Astrocyte (in vitro differentiated cells and primary cell): Measurements from ENCODE around the gene MFNG. TPM values are rescaled to one million over a fixed set of nuclear protein-coding genes. Genes with fewer than 3 reads are reported as not detected.

Experiments used
- DNase-seq: peaks from one replicate; pipeline ENCODE4 v3.0.0-alpha.2; 2010; ENCODE audit warnings: low read depth
- FAIRE-seq: peaks from 2 replicates; lab custom pipeline; 2011; peaks lifted over from hg19 to GRCh38; lab: Jason Lieb, UNC
- H2AFZ ChIP-seq: 2 replicates; pipeline ENCODE4 v1.6.0; 2012; ENCODE audit warnings: low read depth, low read length, inconsistent platforms
- H3K27ac ChIP-seq: 2 replicates; pipeline ENCODE4 v1.5.1; 2011; ENCODE audit warnings: low read depth, low read length, inconsistent platforms
- H3K27me3 ChIP-seq: 2 replicates; pipeline ENCODE4 v1.6.0; 2011; ENCODE audit warnings: low read length, inconsistent platforms; ENCODE audit not compliant: insufficient read depth
- H3K36me3 ChIP-seq: 2 replicates; pipeline ENCODE4 v1.5.1; 2011; ENCODE audit warnings: low read length, inconsistent platforms; ENCODE audit not compliant: insufficient read depth
- H3K4me1 ChIP-seq: 2 replicates; pipeline ENCODE4 v1.5.1; 2011; ENCODE audit warnings: low read length, inconsistent platforms; ENCODE audit not compliant: insufficient read depth
- H3K4me2 ChIP-seq: 2 replicates; pipeline ENCODE4 v1.6.0; 2012; ENCODE audit warnings: low read length, inconsistent platforms
- H3K4me3 ChIP-seq: 2 replicates; pipeline ENCODE4 v1.5.1; 2011; ENCODE audit warnings: low read depth, mild to moderate bottlenecking, low read length, inconsistent platforms; ENCODE audit not compliant: insufficient read depth
- H3K79me2 ChIP-seq: 2 replicates; pipeline ENCODE4 v1.6.0; 2012; ENCODE audit warnings: mild to moderate bottlenecking, low read length, inconsistent platforms; ENCODE audit not compliant: insufficient read depth
- H3K9ac ChIP-seq: 2 replicates; pipeline ENCODE4 v1.6.0; 2012; ENCODE audit warnings: mild to moderate bottlenecking, low read length, inconsistent platforms
- H3K9me3 ChIP-seq: 2 replicates; pipeline ENCODE4 v1.5.1; 2012; ENCODE audit warnings: low read depth, mild to moderate bottlenecking, low read length, inconsistent platforms; ENCODE audit not compliant: insufficient read depth
- H4K20me1 ChIP-seq: 2 replicates; pipeline ENCODE4 v1.6.0; 2012; ENCODE audit warnings: low read length, inconsistent platforms; ENCODE audit not compliant: insufficient read depth
- H3K27ac Mint-ChIP-seq: one replicate; pipeline ENCODE4 v1.8.0; 2021; ENCODE audit warnings: mild to moderate bottlenecking, mixed read lengths; ENCODE audit not compliant: unreplicated experiment
- H3K27me3 Mint-ChIP-seq: one replicate; pipeline ENCODE4 v1.8.0; 2021; ENCODE audit warnings: low read depth, mixed read lengths; ENCODE audit not compliant: unreplicated experiment
- H3K36me3 Mint-ChIP-seq: one replicate; pipeline ENCODE4 v1.8.0; 2021; ENCODE audit warnings: low read depth, mixed read lengths; ENCODE audit not compliant: unreplicated experiment
- H3K4me1 Mint-ChIP-seq: one replicate; pipeline ENCODE4 v1.8.0; 2021; ENCODE audit warnings: low read depth, mixed read lengths; ENCODE audit not compliant: unreplicated experiment
- H3K4me3 Mint-ChIP-seq: one replicate; pipeline ENCODE4 v1.8.0; 2021; ENCODE audit warnings: mild to moderate bottlenecking, moderate library complexity, mixed read lengths; ENCODE audit not compliant: unreplicated experiment
- H3K9me3 Mint-ChIP-seq: one replicate; pipeline ENCODE4 v1.8.0; 2021; ENCODE audit warnings: mild to moderate bottlenecking, mixed read lengths; ENCODE audit not compliant: unreplicated experiment
- CTCF ChIP-seq: IDR thresholded peaks from 2 replicates; pipeline ENCODE4 v1.5.1; 2011; ENCODE audit warnings: low read depth, mild to moderate bottlenecking, inconsistent platforms, low read length, moderate library complexity; ENCODE audit not compliant: insufficient read depth
- EZH2 ChIP-seq: IDR thresholded peaks from 2 replicates; pipeline ENCODE4 v1.6.1; 2012; ENCODE audit warnings: mild to moderate bottlenecking, low read length, inconsistent platforms; ENCODE audit not compliant: insufficient read depth
- total RNA-seq: library from RNA; stranded (reverse); gene quantifications from 2 replicates; pipeline ENCODE4 v1.2.1, GENCODE V29; 2021

Gene MFNG
- total RNA-seq, 1 donor from 2014 or later = 1.4 TPM

GRCh38 chr22:37427711-37428635 lies 58.2 kb downstream of the MFNG start:
- Histone ChIP-seq H2AFZ (peak overlapping the region; percentile 53), H3K27me3 (peaks cover 8% of the 10 kb centered on the region), H4K20me1 (peaks cover 4% of the 10 kb centered on the region), H3K4me3 (peak overlapping the region; percentile 54), H3K36me3 (no peaks in the 10 kb centered on the region), H3K4me1 (peaks cover 30% of the 10 kb centered on the region), H3K9ac (peak overlapping the region; percentile 56), H3K4me2 (peak overlapping the region; percentile 87), H3K27ac (no peak overlapping the region), H3K9me3 (peaks cover 5% of the 10 kb centered on the region), H3K79me2 (no peaks in the 10 kb centered on the region)
- no peak for TF ChIP-seq CTCF
- peak; percentile 35 for TF ChIP-seq EZH2
- no peak for DNase-seq
- Mint-ChIP-seq H3K27ac (no peak overlapping the region), H3K27me3 (peaks cover 44% of the 10 kb centered on the region), H3K9me3 (peaks cover 10% of the 10 kb centered on the region), H3K4me1 (peaks cover 22% of the 10 kb centered on the region), H3K36me3 (no peaks in the 10 kb centered on the region), H3K4me3 (peak overlapping the region; percentile 60)
- FAIRE-seq = no peak

DNA sequence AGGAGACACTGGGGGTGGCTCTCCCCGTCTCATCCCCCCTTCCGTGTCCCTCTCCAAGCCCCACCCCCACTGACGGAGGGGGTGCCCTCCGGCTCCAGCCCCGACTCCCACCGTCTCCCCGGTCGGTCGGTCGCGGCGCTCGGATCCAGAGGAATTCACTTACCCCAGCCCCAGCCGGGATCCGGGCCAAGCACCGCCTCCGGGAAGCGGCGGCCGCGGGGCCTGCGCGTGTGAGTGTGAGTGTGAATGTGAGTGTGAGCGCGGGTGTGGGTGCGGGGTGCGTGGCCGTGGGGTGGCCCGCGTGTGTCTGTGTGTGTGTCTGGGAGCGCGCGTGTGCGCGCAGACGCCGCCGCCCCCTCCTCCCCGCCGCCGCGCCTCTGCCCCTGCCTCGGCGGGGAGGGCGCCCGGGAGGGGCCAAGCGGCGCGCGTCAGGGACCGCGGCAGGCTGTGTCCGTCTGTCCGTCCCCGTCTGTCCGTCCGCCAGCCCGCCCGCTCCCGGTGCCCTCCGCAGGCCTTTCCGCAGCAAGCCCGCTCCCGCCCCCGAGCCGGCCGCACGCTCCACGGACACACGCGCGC lies 59.0 kb downstream of the MFNG start, which contains the start of gene ELFN2:
TSS of gene ELFN2 (minus strand) at position 345 of the 576 bp plus-strand sequence. CDS start 51,945 bp downstream, outside the sequence.
- peaks cover 22% of the 10 kb centered on the region for H3K4me1 Mint-ChIP-seq
- Histone ChIP-seq H3K79me2 (no peaks in the 10 kb centered on the region), H4K20me1 (peaks cover 4% of the 10 kb centered on the region), H3K4me1 (peaks cover 30% of the 10 kb centered on the region), H3K9ac (peak within 1 kb of the TSS; percentile 56), H3K4me3 (peak within 1 kb of the TSS; percentile 54), H3K9me3 (no peaks in the 10 kb centered on the region), H3K27me3 (peaks cover 8% of the 10 kb centered on the region), H3K36me3 (no peaks in the 10 kb centered on the region), H2AFZ (peak within 1 kb of the TSS; percentile 54), H3K4me2 (peak within 1 kb of the TSS; percentile 87), H3K27ac (no peak within 1 kb of the TSS)
- DNase-seq (no peak), FAIRE-seq (no peak)
- no peak within 1 kb of the TSS for H3K27ac Mint-ChIP-seq
- peak within 1 kb of the TSS; percentile 82 for H3K4me3 Mint-ChIP-seq
- H3K9me3 Mint-ChIP-seq = peaks cover 3% of the 10 kb centered on the region
- TF ChIP-seq CTCF = no peak
- no peak for TF ChIP-seq EZH2
- peaks cover 46% of the 10 kb centered on the region for H3K27me3 Mint-ChIP-seq
- no peaks in the 10 kb centered on the region for H3K36me3 Mint-ChIP-seq
